PC-3 (cell line): Measurements from ENCODE around the gene PIM3.

Experiments
- EZH2phosphoT487 ChIP-seq: fragments of 300-600 bp; sonication (generic); IDR thresholded peaks from 2 replicates; pipeline ENCODE4 v1.6.1; 2018; ENCODE audit warnings: mild to moderate bottlenecking, antibody characterized with exemption, low read length, borderline replicate concordance
- TF ChIP-seq, protein P1 (sequence below): fragments of 300-600 bp; sonication (generic); conservative IDR thresholded peaks from 2 replicates; pipeline ENCODE4 v1.5.1; 2017; ENCODE audit warnings: antibody characterized with exemption, low read depth, mild to moderate bottlenecking, low read length

DNA sequence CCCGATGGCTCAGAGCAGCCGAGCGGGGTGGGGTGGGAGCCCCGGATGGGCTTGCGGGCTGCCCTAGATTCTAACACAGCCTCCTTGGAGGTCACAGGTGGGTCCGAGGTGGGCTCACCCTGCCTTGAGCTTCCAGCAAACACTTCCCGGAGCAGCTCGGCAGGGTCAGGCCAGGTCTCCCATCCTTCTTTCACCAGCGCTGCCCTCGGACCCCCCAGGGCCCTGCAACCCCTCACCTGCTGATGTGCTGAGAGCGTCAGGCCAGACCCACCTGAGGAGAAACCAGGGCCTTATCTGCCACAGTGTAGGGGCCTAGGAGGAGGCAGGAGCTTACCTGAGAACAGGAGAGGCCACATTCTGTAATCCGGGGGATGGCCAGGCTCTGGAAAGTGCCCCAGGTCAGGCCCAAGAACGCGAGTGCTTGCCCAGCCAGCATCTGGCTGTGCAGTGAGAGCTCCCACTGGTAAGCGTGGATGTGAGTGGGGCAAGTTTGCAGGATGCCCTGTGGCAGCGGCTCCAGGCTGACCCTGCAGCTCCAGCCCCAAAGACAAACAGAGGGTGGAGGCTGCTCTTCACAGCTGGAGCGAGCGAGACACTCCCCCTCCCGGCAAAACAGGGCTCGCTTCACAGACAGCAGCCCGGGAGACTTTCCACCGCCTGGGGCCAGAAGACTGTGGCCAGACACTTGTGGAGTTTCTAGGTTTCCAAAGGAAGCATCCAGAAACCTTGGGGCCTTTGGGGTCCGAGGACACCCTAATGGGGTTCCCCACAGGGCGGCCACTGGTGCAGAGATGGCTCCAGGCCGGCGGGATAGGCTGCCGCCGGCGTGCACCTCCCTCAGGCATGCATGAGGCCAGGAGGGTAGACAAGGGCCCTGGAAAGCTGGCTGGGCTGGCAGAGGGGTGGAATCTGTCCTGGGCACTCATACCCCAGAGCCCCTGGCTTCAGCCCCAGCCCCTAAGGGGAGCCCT is 51.9 kb downstream of the PIM3 start, which contains the start of gene IL17REL:
- TF ChIP-seq, protein P1, sequence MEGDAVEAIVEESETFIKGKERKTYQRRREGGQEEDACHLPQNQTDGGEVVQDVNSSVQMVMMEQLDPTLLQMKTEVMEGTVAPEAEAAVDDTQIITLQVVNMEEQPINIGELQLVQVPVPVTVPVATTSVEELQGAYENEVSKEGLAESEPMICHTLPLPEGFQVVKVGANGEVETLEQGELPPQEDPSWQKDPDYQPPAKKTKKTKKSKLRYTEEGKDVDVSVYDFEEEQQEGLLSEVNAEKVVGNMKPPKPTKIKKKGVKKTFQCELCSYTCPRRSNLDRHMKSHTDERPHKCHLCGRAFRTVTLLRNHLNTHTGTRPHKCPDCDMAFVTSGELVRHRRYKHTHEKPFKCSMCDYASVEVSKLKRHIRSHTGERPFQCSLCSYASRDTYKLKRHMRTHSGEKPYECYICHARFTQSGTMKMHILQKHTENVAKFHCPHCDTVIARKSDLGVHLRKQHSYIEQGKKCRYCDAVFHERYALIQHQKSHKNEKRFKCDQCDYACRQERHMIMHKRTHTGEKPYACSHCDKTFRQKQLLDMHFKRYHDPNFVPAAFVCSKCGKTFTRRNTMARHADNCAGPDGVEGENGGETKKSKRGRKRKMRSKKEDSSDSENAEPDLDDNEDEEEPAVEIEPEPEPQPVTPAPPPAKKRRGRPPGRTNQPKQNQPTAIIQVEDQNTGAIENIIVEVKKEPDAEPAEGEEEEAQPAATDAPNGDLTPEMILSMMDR = no peak; the same call in 1 of the 2 replicates
- no peak for TF ChIP-seq EZH2phosphoT487
